GM20431 (cell line): ENCODE results near the gene SMC4.

Experiments
- in situ Hi-C: fragments of 300-500 bp; cut with MseI, MboI; formaldehyde crosslinking; loops from one replicate; pipeline ENCODE4 v1.15.0; 2020; ENCODE audit warnings: low sequenced_read_pairs; ENCODE audit not compliant: unreplicated experiment

The SMC4 gene

DNA sequence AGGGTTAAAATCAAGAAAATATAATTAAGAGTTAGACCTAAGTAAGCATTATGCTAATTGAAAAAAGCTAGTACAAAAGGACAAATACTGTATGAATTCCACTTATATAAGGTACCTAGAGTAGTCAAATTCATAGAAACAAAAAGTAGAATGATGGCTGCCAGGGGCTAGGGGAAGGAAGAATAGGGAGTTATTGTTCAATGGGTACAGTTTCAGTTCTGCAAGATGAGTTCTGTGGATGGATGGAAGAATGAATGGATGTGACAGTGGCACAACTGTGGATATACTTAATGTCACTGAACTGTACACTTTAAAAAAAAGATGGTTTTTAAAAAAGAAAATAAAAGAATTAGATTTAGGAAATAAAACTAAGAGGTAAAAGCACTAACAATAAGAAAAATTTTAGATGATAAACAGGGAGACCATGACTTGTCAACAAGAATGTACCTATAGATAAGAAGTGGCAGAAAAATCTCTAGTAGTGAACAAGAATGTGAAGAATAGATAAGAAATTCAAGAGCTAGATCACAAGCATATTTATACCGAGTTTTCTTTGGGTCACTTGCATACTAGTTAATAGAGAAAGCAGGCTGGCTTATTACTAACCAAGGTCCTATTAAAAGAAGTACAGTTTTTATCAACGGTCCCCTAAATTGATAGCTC, 6.0 kb upstream of the SMC4 start:
- in situ Hi-C loops, result no loop called here

DNA sequence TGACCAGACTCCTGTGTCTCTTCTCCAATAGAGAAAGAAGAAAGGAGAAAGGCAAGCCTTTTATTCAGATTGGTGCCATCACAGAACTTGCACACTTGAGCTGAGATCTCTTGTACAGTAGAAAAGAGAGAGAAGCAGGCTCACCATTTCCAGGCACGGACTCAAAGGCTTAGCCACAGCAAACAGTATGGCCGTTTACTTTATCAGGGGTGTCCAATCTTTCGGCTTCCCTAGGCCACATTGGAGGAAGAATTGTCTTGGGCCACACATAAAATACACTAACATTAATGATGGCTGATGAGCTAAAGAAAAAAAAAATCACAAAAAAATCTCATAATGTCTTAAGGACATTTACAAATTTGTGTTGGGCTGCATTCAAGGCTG, 5.4 kb upstream of the SMC4 start:
- in situ Hi-C loops, result no loop called here

DNA sequence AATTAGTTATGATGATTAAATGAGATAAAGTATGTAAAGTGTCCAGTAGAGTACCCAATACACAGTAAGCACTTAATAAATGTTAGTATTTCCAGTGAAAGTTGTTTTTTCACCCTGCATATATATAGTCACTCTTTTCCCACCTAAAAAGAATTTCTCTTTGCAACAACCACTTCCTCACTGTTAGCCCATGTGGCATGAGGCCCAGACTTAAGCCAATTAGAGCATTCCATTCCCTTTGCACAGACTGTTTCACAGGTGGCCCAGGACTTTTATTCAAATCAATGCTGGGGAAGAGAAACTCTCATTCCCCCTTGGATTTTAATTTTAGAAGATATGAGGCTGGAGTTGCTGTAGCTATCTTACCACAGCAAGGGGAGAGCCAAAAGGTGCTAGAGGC, 4.2 kb upstream of the SMC4 start:
- in situ Hi-C loops, result no loop called here

DNA sequence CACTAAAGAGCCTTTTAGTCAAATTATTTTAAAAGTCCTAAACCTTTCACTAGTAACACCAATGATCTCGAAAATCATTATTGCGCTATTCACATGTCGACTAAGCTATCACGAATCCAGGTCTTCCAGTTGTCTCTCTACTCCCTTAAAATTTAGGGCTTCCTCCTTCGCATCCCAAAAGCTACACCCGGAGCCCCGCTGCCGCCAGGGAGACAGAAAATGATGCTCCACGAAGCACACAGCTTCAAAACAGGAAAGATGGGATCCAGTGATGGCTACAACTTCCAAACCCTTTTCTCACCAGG, 678 bp upstream of the SMC4 start:
- in situ Hi-C loops, result no loop called here

DNA sequence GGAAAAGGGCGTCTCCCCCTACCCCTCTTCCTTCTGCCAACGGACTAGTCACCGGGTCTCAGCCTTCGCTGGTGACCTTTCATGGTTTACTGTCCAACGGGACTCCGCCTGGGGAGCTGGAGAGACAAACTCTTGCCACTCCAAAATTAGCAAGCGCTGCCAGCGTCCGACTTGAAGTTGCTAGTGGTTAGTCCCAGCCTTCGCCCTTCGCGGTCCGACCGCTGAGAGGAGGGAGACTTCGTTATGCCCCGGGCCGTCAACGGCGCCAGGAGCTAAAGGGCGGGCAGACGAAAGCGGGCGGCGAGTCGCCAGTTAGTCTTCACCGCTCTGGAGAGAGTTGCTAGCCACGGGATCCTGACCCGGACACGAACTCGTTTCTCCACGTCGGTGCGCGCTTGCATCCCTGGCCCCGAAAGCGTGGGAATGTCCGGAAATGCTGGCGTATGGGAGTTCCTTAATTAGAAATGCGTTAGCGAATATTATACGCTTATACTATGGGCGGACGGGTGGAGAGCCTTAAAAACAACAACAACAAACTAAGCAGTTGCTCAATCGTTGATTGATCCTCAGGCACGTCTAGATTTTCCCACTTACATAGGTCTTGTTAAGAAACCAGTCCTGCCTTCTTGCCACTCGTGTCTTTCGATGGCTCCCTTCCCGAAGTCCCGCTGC, 716 bp downstream of the SMC4 start:
- in situ Hi-C loops, result loop anchor here (25.0 kb wide), 1 partner anchor 513 kb away; no protein-coding TSS in a partner anchor

DNA sequence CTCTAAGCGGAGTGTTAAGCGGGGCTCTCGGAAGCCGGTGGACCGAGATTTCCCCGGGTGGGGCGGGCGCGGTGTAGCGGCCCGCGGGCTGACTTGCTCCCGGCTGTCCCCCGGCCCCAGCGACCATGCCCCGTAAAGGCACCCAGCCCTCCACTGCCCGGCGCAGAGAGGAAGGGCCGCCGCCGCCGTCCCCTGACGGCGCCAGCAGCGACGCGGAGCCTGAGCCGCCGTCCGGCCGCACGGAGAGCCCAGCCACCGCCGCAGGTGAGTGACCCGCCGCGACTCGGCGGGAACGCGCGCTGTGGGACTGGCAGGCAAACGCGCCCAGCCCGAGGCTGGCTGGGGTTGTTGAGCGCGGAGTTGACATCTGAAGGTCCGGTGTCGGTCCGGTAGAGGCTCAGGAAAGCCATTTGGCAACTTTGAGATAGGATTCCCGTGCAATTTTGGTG, 1.3 kb downstream of the SMC4 start:
- in situ Hi-C loops, result loop anchor here (25.0 kb wide), 1 partner anchor 513 kb away; no protein-coding TSS in a partner anchor

DNA sequence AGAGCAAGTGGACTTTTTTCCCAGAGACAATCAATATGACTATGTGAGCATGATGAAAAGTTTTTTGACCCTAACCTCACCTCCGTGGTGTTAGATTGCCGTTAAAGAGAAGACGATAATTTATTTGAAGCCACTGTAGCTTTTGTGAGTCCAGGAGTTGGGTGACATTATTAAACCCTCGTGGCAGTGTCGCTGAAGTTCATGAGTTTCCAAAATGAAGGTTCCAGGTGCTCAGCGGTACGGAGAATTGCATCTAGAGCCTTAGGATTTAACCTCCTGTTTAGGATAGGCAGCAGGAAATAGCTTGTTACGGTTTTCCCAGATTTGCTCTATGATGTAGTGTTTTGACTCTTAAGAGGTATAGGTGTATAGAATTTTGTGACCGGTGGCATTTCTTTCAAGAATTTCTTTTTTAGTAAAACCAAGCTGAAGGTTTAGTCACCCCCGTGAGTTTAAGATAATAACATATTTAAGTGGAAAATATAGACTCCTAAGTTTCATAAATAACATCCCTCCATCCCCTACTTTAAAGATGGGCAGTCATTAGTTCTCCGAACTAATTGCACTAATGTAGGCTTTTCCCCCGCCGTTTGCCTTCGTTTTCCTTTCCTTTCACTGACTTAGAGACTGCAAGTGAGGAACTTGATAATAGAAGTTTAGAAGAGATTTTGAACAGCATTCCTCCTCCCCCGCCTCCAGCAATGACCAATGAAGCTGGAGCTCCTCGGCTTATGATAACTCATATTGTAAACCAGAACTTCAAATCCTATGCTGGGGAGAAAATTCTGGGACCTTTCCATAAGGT, 2.0 kb downstream of the SMC4 start:
- in situ Hi-C loops, result loop anchor here (25.0 kb wide), 1 partner anchor 514 kb away; no protein-coding TSS in a partner anchor

DNA sequence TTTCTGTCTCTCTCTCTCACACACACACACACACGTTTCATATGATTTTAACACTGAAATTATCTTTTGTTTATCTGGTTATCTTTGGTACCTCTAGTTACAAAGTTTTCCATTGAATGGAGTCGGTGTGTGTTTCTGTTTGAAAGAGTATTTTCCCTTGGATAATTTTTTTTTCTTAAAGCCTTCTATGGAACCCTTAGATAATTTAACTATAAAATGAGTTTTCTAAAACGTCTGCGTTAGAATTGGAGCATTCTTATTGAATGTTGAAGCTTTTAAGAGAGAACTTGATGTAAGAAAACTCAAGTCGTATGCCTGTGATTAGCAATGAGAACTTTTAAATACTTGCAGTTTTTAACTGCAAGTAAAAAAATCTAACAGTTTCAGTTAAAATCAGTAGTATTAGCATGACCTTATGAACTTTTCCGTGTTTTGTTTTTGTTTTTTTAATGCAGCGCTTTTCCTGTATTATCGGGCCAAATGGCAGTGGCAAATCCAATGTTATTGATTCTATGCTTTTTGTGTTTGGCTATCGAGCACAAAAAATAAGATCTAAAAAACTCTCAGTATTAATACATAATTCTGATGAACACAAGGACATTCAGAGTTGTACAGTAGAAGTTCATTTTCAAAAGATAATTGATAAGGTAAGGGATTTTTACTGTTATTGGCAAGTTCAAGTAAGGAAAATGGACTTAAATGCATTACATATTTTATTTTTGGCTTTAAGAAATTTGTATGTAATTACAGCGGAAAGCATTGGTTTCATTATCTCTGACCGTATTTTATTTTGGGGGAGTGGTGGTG, 3.0 kb downstream of the SMC4 start:
- in situ Hi-C loops, result loop anchor here (25.0 kb wide), 1 partner anchor 515 kb away; no protein-coding TSS in a partner anchor

DNA sequence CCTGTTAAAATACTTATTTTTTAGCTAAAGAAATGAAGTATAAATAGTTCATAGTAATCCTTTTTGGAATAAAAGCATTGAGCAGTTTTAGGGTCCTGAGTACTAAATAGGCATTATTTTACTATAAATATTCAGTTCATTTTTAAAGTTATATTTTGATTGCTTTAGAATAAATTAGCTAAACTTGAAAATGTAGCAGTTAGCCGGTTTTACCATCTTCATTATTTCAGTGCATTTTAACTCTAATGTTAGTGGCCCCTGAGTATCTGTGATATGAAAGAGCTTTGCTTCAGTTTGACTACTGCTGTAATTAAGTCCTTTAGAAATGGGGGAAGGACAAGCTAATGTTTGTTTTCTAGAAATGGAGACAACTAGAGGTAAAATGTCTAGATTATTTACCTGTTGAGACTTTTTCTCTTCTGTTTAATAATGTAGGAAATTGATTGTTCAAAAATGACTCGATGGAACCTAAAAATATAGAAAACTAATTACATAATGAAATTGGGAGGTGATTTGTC, 3.6 kb downstream of the SMC4 start:
- in situ Hi-C loops, result loop anchor here (25.0 kb wide), 1 partner anchor 516 kb away; no protein-coding TSS in a partner anchor

DNA sequence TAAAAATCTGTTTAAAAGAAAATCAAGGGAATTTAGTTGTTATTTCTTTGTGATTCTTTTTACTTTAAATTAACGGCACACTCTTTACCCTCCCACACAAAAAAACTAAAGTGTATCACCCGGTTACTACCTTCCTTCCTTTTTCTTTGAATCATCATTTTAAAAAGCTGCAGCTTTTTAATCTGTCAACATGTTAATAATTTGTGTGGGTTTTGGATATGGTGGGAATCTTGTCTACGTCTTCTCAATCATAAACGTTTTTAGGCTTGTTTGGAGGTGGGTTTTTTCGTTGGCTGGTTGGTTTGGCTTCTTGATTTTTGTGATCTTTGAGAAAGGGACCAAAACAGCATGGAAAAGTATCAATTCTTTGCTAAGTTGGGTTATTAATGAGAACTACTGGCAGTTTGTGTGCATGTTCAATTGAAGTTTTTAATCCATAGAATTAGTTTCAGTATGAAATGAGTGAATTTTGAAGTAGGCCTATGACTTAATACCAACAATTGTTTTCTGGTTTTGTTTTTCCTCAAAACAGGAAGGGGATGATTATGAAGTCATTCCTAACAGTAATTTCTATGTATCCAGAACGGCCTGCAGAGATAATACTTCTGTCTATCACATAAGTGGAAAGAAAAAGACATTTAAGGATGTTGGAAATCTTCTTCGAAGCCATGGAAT, 4.5 kb downstream of the SMC4 start:
- in situ Hi-C loops, result loop anchor here (25.0 kb wide), 1 partner anchor 517 kb away; no protein-coding TSS in a partner anchor

DNA sequence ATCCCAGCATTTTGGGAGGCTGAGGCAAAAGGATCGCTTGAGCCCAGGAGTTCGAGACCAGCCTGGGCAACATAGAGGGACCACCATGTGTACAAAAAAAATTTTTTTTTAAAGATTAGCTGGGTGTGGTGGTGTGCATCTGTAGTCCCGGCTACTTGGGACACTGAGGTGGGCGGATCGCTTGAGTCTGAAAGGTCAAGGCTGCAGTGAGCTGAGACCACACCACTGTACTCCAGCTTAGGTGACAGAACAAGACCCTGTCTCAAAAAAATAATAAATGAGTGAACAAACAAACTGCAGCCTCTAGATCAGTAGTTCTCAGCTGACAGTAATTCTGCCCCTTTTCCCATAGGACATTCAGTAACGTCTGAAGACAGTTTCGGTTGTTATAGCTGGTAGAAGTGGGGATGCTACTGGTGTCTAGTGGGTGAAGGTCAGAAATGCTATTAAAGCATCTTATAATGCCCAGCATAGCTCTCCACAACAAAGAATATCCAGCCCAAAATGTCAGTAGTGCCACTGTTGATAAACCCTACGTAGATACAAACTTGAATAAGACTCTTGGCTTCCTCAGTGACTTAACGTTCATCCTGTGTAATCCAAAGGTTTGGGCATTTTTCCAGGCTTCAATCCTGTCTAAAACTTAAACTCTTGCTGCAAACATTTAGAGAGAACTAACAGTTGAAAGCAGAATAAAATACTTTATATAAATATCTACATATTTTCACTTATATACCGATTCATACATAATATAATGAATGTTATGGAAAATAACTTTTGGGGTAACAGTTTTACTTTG, 10.6 kb downstream of the SMC4 start:
- in situ Hi-C loops, result loop anchor here (25.0 kb wide), 1 partner anchor 523 kb away; no protein-coding TSS in a partner anchor

DNA sequence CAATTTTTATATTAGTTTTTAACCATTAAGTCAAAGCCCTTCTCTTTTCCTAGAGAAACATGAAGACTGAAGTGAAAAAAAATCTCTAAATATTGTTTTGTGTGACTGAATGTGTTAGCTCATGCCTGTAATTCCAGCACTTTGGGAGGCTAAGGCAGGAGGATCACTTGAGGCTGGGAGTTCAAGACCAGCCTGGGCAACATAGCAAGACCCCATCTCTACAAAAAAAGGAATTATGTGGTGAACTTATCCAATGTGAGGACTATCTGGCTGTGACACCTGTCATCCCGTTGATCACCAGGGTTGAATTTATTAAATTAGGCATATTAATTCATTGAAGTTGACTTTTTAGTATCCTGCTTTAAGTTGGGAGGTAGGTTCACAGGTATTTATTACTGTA, 13.0 kb downstream of the SMC4 start:
- in situ Hi-C loops, result loop anchor here (25.0 kb wide), 1 partner anchor 525 kb away; no protein-coding TSS in a partner anchor

DNA sequence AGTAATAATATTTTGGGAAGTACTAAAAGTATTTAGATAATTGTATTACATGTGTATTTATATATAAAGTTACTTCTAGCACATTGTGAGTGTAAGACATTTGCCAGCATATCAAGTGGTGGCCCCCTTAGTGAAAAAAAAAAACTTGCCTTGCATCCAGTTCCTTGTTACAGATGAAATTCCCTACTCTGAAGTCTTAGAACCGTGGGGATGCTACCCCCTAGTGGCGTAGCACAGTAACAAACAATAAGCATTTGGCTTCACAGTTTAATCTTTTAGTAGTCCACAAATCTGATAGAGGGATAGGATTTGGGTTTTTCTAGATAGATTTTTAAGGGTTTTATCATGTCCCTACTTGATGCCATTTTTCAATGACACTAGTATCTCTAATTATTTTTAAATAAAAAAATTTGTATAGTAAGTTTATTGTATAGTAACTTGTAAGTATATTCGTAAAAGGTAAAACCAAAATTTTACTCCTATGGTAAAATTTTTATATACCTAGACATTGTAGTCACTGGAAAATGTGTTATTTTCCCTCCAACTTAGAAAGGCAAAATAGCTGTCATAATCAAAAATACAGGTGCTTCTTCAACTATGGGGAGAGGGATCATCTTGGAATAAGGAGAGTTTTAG, 14.3 kb downstream of the SMC4 start:
- in situ Hi-C loops, result loop anchor here (25.0 kb wide), 1 partner anchor 526 kb away; no protein-coding TSS in a partner anchor

DNA sequence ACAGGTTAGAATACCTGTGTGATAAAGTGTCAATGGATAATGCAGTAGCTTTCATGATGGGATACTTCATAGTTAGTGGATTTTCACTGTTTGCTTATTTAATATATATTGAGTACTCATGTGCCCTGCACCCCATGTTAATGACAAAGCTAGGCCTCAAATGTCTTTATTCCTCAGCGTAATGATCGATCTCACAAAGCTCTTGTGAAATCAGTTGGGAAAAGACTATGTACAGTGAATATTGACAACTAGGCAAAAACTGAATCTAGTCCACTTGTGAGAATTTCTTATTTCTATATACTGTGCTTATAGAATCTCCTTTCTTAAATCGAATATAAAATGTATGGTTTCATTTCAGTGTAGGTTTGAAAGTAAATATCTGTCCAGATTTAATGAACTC, 17.9 kb downstream of the SMC4 start:
- in situ Hi-C loops, result loop anchor here (25.0 kb wide), 1 partner anchor 530 kb away; no protein-coding TSS in a partner anchor

DNA sequence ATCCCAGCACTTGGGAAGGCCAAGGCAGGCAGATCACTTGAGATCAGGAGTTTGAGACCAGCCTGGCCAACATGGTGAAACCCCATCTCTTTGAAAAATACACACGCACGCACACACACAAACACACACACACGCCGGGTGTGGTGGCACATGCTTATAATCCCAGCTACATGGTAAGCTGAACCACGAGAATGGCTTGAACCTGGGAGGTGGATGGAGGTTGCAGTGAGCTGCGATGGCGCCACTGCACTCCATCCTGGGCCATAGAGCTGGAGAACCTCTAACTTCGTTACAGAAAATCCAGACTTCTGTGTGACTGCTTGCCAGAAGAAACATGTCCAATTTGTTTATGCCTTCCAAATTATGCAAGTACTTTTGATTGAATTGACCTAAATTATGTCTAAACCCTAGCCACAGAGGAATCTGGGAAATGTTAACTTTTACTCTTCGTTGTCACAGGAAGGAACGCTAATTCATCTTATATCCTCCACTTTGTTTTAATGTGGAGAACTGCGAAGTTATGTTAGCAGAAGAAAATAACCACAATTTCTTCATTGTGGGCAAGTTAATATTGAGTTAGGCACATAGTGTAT, 28.5 kb downstream of the SMC4 start:
- in situ Hi-C loops, result no loop called here

DNA sequence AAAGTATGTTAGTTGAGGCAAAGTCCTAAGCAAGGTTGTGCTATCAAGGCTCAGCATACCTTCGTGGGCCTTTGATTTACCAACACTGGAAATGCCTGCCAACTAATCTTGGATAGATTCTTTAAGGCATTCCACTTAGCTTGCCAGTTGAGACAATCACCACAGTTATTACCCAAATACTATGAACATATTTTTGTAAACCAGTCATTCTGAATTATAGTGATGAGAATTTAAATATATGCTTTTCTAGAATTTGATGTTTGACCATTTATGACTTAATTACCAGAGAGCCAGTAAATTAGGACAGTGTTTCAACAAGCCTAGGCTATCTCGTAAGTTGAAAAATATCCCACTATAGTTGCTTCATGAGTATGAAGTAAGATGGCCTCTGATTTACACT, 34.6 kb downstream of the SMC4 start:
- in situ Hi-C loops, result no loop called here

DNA sequence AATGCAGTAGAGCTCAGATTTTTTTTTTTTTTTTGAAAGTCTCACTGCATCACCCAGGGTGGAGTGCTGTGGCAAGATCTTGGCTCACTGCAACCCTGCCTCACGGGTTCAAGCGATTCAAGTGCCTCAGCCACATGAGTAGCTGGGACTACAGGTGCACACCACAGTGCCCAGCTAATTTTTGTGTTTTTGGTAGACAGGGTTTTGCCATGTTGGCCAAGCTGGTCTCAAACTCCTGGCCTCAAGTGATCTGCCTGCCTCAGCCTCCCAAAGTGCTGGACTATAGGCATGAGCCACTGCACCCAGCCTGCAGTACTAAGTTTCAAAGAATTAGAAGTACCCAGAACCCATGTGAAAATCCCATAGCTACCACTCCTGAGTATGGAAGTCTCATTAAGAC, 35.6 kb downstream of the SMC4 start:
- in situ Hi-C loops, result no loop called here
